GM10248 (cell line): ENCODE data around the gene TMEM108.

ENCODE experiments used
- CTCF ChIA-PET: fragments of 300-600 bp; sonication (Branson Sonifier 250); formaldehyde crosslinking; extraction: SDS; loops from one replicate; lab custom pipeline; 2021; ENCODE audit warnings: antibody characterized with exemption; lab: Yijun Ruan, JAX
- POLR2A ChIA-PET: fragments of 350-650 bp; sonication (Branson Sonifier 250); formaldehyde crosslinking; extraction: SDS; loops from one replicate; lab custom pipeline; 2020; ENCODE audit warnings: antibody characterized with exemption; lab: Yijun Ruan, JAX
- DNase-seq: peaks from one replicate; pipeline ENCODE4 v3.0.0; 2012; ENCODE audit errors: extremely low spot score
- CTCF ChIP-seq: IDR thresholded peaks from 2 replicates; pipeline ENCODE4 v1.5.1; 2012; ENCODE audit warnings: mild to moderate bottlenecking, low read depth; ENCODE audit errors: extremely low read depth, missing control alignments, control extremely low read depth

The TMEM108 gene

GRCh38 chr3:133388696-133389395, 350.7 kb downstream of the TMEM108 start:
- CTCF ChIA-PET, result interaction anchor here (1.0 to 2.2 kb wide), 5 partner anchors 7 to 347 kb away, joined by 3 to 8 read pairs (median 4); partner anchors contain the start of gene BFSP2
- no peak for DNase-seq
- TF ChIP-seq CTCF, result no peak
- POLR2A ChIA-PET, result no interaction called here

GRCh38 chr3:133390715-133391114, 352.5 kb downstream of the TMEM108 start:
- no peak for DNase-seq
- no peak for TF ChIP-seq CTCF
- CTCF ChIA-PET, result interaction anchor here (1.3 to 3.2 kb wide), 6 partner anchors 8 to 659 kb away, joined by 4 to 11 read pairs (median 6); partner anchors contain the start of gene BFSP2
- POLR2A ChIA-PET, result no interaction called here

DNA sequence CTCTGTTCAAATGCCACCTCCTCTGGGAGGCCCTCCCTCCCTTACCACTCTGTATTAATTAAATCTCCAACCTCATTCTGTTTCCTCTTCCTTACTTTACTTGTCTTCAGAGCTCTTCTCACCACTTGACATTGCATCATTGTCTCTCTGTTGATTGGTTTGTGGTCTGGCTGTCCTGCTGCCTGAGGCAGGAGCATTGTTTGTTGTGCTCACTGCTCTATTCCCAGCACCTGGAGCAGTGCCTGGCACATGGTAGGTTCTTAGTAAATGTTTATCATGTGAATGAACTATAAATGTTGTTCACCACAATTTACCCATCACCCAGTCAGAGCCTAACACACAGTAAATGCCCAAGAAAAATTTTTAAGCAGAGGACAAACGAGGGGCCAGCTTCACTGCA, 355.0 kb downstream of the TMEM108 start:
- TF ChIP-seq CTCF, result no peak
- CTCF ChIA-PET, result interaction anchor here (1.2 to 3.2 kb wide), 2 partner anchors 11 to 94 kb away, joined by 3 to 11 read pairs; no protein-coding TSS in a partner anchor
- POLR2A ChIA-PET, result no interaction called here
- DNase-seq, result no peak

- TF ChIP-seq CTCF, result no peak
- DNase-seq, result no peak
- ChIA-PET CTCF (interaction anchor here (2.4 kb wide), 1 partner anchor 9 kb away, joined by 8 read pairs; no protein-coding TSS in a partner anchor), POLR2A (no interaction called here)
Measured at GRCh38 chr3:133393691-133394474, 355.7 kb downstream of the TMEM108 start.

GRCh38 chr3:133394561-133395311, 356.5 kb downstream of the TMEM108 start:
- DNase-seq, result no peak
- no peak for TF ChIP-seq CTCF
- POLR2A ChIA-PET, result no interaction called here
- CTCF ChIA-PET, result interaction anchor here (2.4 kb wide), 1 partner anchor 10 kb away, joined by 8 read pairs; no protein-coding TSS in a partner anchor

DNA sequence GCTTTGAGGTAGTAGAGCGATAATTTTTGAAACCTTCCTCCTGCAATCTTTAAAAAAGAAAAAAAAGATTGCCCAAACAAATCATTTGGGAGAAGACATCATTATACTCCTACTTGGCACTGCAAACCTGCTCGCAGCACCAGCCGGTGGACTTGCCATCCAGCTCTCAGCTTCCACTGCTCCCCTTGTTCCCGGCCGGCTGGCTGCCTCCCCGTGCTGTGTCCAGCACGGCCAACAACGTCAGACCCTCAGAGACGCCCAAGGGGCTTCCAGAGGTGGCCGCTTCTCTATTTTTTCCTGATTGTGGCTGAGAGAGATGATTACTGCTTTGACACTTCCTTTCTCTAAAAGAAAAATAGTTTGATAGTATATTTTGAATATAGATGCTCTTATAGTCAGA, 358.7 kb downstream of the TMEM108 start:
- no peak for TF ChIP-seq CTCF
- ChIA-PET CTCF (interaction anchor here (1.3 to 1.6 kb wide), 2 partner anchors 13 to 15 kb away, joined by 4 read pairs; no protein-coding TSS in a partner anchor), POLR2A (no interaction called here)
- no peak for DNase-seq
